GM12878 (cell line): ENCODE measurements around the gene SKA1. TPM values are rescaled to one million over a fixed set of nuclear protein-coding genes. Genes with fewer than 3 reads are reported as not detected.

Source experiments
- ATAC-seq: fragments of 200-7000 bp; cut with Tn5 transposase; 3 replicates; pipeline ENCODE4 v1.9.1; 2020; ENCODE audit warnings: mild to moderate bottlenecking, moderate library complexity
- BruUV-seq: library from RNA; stranded (reverse); fragments of 400-500 nt; replicated peaks from 2 replicates; lab custom pipeline; 2021; lab: Mats Ljungman, UMichigan
- CTCF ChIA-PET: fragments of 300-600 bp; sonication (Branson Sonifier 250); formaldehyde crosslinking; extraction: SDS; loops from one replicate; lab custom pipeline; 2021; ENCODE audit warnings: inconsistent platforms; lab: Yijun Ruan, JAX
- POLR2A ChIA-PET: fragments of 350-600 bp; formaldehyde crosslinking; extraction: SDS; loops from one replicate; lab custom pipeline; 2021; ENCODE audit warnings: inconsistent platforms; lab: Charles Lee
- RAD21 ChIA-PET: fragments of 300-600 bp; sonication (Branson Sonifier 250); formaldehyde crosslinking; loops from one replicate; lab custom pipeline; 2023; ENCODE audit warnings: antibody characterized with exemption; ENCODE audit not compliant: unreplicated experiment; lab: Charles Lee
- SMC1A ChIA-PET: fragments of 300-600 bp; sonication (Branson Sonifier 250); formaldehyde crosslinking; loops from one replicate; lab custom pipeline; 2023; ENCODE audit not compliant: unreplicated experiment, uncharacterized antibody; lab: Charles Lee
- DNase-seq: peaks from one replicate; pipeline ENCODE4 v3.0.0-alpha.2; 2011; ENCODE audit warnings: low read depth, low spot score
- FAIRE-seq: peaks from 3 replicates; lab custom pipeline; 2011; peaks lifted over from hg19 to GRCh38; lab: Jason Lieb, UNC
- H2AFZ ChIP-seq: 2 replicates; pipeline ENCODE4 v1.6.0; 2011; ENCODE audit warnings: low read depth, low read length, control low read depth; ENCODE audit not compliant: control insufficient read depth
- H3K27ac ChIP-seq: 2 replicates; pipeline ENCODE4 v1.5.1; 2011; ENCODE audit warnings: control low read depth; ENCODE audit not compliant: control insufficient read depth, insufficient read depth
- H3K27me3 ChIP-seq, 2 experiments: replicated peaks in 1 of 2; 2 replicates each; pipeline versions ENCODE4 v1.6.0 to v1.6.1; 2011; ENCODE audit warnings: low read length in 1 of 2; ENCODE audit not compliant: control insufficient read depth in 2 of 2, insufficient read depth in 2 of 2
- H3K36me3 ChIP-seq, 2 experiments: 2 replicates each; pipeline ENCODE4 v1.5.1; 2011; ENCODE audit warnings: low read length in 1 of 2; ENCODE audit not compliant: control insufficient read depth in 2 of 2, insufficient read depth in 2 of 2
- H3K4me1 ChIP-seq: 2 replicates; pipeline ENCODE4 v1.6.1; 2011; ENCODE audit warnings: mild to moderate bottlenecking, low read length, moderate library complexity, mixed read lengths; ENCODE audit not compliant: control insufficient read depth, insufficient read depth
- H3K4me2 ChIP-seq: 2 replicates; pipeline ENCODE4 v1.6.0; 2011; ENCODE audit warnings: control low read depth; ENCODE audit not compliant: control insufficient read depth, insufficient read depth
- H3K4me3 ChIP-seq: fragments of 200-600 bp; sonication (generic); 2 replicates; pipeline ENCODE4 v1.5.1; 2016
- H3K79me2 ChIP-seq: 2 replicates; pipeline ENCODE4 v1.6.0; 2011; ENCODE audit warnings: low read length; ENCODE audit not compliant: control insufficient read depth, insufficient read depth
- H3K9ac ChIP-seq: 2 replicates; pipeline ENCODE4 v1.8.0; 2011; ENCODE audit warnings: low read length, control low read depth, mixed read lengths; ENCODE audit not compliant: control insufficient read depth, insufficient read depth
- H3K9me3 ChIP-seq: replicated peaks from 3 replicates; pipeline ENCODE4 v1.5.1; 2011; ENCODE audit warnings: mild to moderate bottlenecking, low read length; ENCODE audit not compliant: control insufficient read depth, insufficient read depth
- H4K20me1 ChIP-seq: 2 replicates; pipeline ENCODE4 v1.6.0; 2011; ENCODE audit not compliant: control insufficient read depth, insufficient read depth
- ASH2L ChIP-seq: fragments of 300-600, 200-600 bp; sonication (generic); IDR thresholded peaks from 2 replicates; pipeline ENCODE4 v1.6.1; 2017; ENCODE audit warnings: low read depth, mild to moderate bottlenecking, borderline replicate concordance
- ATF7 ChIP-seq: fragments of 450-650 bp; IDR thresholded peaks from 2 replicates; pipeline ENCODE4 v1.6.1; 2016; ENCODE audit warnings: low read depth, mild to moderate bottlenecking
- CBX5 ChIP-seq: sonication (generic); IDR thresholded peaks from 2 replicates; pipeline ENCODE4 v1.6.1; 2016; ENCODE audit warnings: low read depth, moderate library complexity, mild to moderate bottlenecking, inconsistent platforms
- CHD1 ChIP-seq: IDR thresholded peaks from 2 replicates; pipeline ENCODE4 v1.6.1; 2012; ENCODE audit warnings: low read depth, low read length, improper control_type of control experiment
- CREB1 ChIP-seq: IDR thresholded peaks from 2 replicates; pipeline ENCODE4 v1.6.1; 2012; ENCODE audit warnings: low read depth, mild to moderate bottlenecking, inconsistent platforms
- HDGF ChIP-seq: fragments of 450-650 bp; IDR thresholded peaks from 2 replicates; pipeline ENCODE4 v1.6.1; 2016; ENCODE audit warnings: antibody characterized with exemption
- IKZF2 ChIP-seq, 2 experiments: fragments of 450-650 bp; IDR thresholded peaks; 2 replicates each; pipeline ENCODE4 v1.6.1; 2017; ENCODE audit warnings: mild to moderate bottlenecking in 2 of 2, moderate library complexity in 2 of 2
- MXI1 ChIP-seq: fragments of 150-350 bp; IDR thresholded peaks from 2 replicates; pipeline ENCODE4 v1.6.1; 2011; ENCODE audit warnings: low read depth, mild to moderate bottlenecking, inconsistent platforms, low read length, improper control_type of control experiment
- PAX8 ChIP-seq: fragments of 450-650 bp; IDR thresholded peaks from 2 replicates; pipeline ENCODE4 v1.6.1; 2017; ENCODE audit warnings: mild to moderate bottlenecking, moderate library complexity
- RB1 ChIP-seq: fragments of 450-650 bp; formaldehyde crosslinking; IDR thresholded peaks from 2 replicates; pipeline ENCODE4 v1.6.1; 2017; ENCODE audit warnings: mild to moderate bottlenecking, borderline replicate concordance
- SMAD1 ChIP-seq: fragments of 450-650 bp; IDR thresholded peaks from 2 replicates; pipeline ENCODE4 v1.6.1; 2018; ENCODE audit warnings: mild to moderate bottlenecking, low read depth; ENCODE audit not compliant: partially characterized antibody
- YBX1 ChIP-seq: fragments of 450-650 bp; IDR thresholded peaks from 2 replicates; pipeline ENCODE4 v1.6.1; 2016; ENCODE audit warnings: antibody characterized with exemption
- ZNF217 ChIP-seq: fragments of 450-650 bp; IDR thresholded peaks from 2 replicates; pipeline ENCODE4 v1.6.1; 2017; ENCODE audit warnings: antibody characterized with exemption, mild to moderate bottlenecking
- ZNF274 ChIP-seq: IDR thresholded peaks from one replicate; pipeline ENCODE4 v1.8.0; 2011; ENCODE audit not compliant: insufficient read length, insufficient read depth
- WGBS: methylation state at CpG from one replicate; pipeline ENCODE4 v1.1.6; 2016; ENCODE audit warnings: low lambda C conversion rate; ENCODE audit not compliant: insufficient replicate concordance, insufficient coverage; ENCODE audit errors: missing lambda C conversion rate; 5-methylcytosine and 5-hydroxymethylcytosine counted together
- in situ Hi-C: fragments of 300-500 bp; cut with MboI; formaldehyde crosslinking; loops from 9 replicates; pipeline ENCODE4 v1.14.3; 2018; ENCODE audit warnings: mixed read lengths
- intact Hi-C: fragments of 100-400 bp; cut with micrococcal nuclease; formaldehyde crosslinking; loops from one replicate; pipeline ENCODE4 v1.14.2; 2022; ENCODE audit not compliant: unreplicated experiment
- polyA plus RNA-seq, 11 experiments: library from polyadenylated mRNA; depleted of rRNA in 4 of 11; unstranded in 6 of 11; stranded (reverse) in 5 of 11; fragments of >200 nt; fragmentation: Nextera tagmentation in 4 of 11; fragmentation: Illumina TruSeq in 1 of 11; extraction: Ambion mirVana in 4 of 11; extraction: Trizol in 1 of 11; gene quantifications; 1 replicate in 1 of 11; 2 replicates in 10 of 11; pipeline versions ENCODE4 v1.2.1 to v1.2.3, GENCODE V29; 2011 to 2016; ENCODE audit warnings: inconsistent platforms in 2 of 11, missing spikeins in 2 of 11, low read depth in 1 of 11
- total RNA-seq, 4 experiments: library from RNA; depleted of rRNA in 3 of 4; stranded (reverse); fragments of >200 nt in 3 of 4; fragmentation: Illumina TruSeq in 1 of 4; extraction: Trizol in 1 of 4; gene quantifications; 2 replicates each; pipeline versions ENCODE4 v1.2.1 to v1.2.3, GENCODE V29; 2013 to 2021
- TF ChIP-seq, protein P1 (sequence below): fragments of 450-650 bp; IDR thresholded peaks from 2 replicates; pipeline ENCODE4 v1.6.1; 2018; ENCODE audit warnings: borderline replicate concordance, mild to moderate bottlenecking; ENCODE audit not compliant: partially characterized antibody
- TF ChIP-seq, protein P2 (sequence below): IDR thresholded peaks from 2 replicates; pipeline ENCODE4 v1.6.1; 2011; ENCODE audit warnings: borderline replicate concordance, low read depth, mild to moderate bottlenecking, moderate library complexity, mixed read lengths, low read length; ENCODE audit not compliant: insufficient read depth; ENCODE audit errors: extremely low read length
- TF ChIP-seq, protein P3 (sequence below): fragments of 450-650 bp; IDR thresholded peaks from 2 replicates; pipeline ENCODE4 v1.6.1; 2017; ENCODE audit warnings: mild to moderate bottlenecking, low read depth, inconsistent platforms; ENCODE audit not compliant: poor library complexity, severe bottlenecking
- TF ChIP-seq, protein P4 (sequence below): IDR thresholded peaks from 2 replicates; pipeline ENCODE4 v1.6.1; 2012; ENCODE audit warnings: low read length, inconsistent platforms

SKA1 gene
- total and polyA plus RNA-seq, 10 of the 15 experiments (the other 5 are each of a cell fraction or from before 2014, with no cell fraction given) = 16.4 to 36.7 (median 31.1) TPM

DNA sequence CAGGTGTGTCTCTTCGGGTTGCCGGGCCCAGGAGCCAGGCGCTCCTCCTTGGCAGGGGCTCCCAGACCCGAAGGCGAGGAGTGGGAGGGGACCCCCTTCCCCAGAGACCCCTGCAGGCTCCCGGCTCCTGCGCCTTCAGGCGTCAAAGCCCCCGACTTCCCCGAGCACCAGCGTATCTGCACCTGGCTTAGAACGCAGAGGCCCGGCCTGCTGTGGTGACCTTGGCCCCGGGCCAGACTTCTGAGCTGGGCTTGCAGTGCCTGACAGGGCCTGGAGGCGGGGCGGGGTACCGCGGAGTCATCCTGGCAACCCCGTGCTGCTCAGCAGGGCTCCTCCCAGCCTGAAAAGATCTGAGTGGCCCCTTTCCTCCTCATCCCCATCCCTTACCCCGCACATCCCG is 27.0 kb downstream of the SKA1 start:
- Histone ChIP-seq H3K4me1 (no peaks in the 10 kb centered on the region), H3K79me2 (no peaks in the 10 kb centered on the region), H3K36me3 (no peaks in the 10 kb centered on the region), H3K27me3 (peaks cover 0 to 3% of the 10 kb centered on the region in 2 experiments; a peak in 1 of 4 replicates), H3K9me3 (no peaks in the 10 kb centered on the region), H3K4me2 (no peak overlapping the region), H2AFZ (no peak overlapping the region), H3K27ac (no peak overlapping the region), H3K9ac (no peak overlapping the region), H3K4me3 (no peak overlapping the region), H4K20me1 (no peaks in the 10 kb centered on the region)
- no peak; the same call in 2 of the 3 replicates for ATAC-seq
- DNase-seq = no peak
- TF ChIP-seq, protein P1, sequence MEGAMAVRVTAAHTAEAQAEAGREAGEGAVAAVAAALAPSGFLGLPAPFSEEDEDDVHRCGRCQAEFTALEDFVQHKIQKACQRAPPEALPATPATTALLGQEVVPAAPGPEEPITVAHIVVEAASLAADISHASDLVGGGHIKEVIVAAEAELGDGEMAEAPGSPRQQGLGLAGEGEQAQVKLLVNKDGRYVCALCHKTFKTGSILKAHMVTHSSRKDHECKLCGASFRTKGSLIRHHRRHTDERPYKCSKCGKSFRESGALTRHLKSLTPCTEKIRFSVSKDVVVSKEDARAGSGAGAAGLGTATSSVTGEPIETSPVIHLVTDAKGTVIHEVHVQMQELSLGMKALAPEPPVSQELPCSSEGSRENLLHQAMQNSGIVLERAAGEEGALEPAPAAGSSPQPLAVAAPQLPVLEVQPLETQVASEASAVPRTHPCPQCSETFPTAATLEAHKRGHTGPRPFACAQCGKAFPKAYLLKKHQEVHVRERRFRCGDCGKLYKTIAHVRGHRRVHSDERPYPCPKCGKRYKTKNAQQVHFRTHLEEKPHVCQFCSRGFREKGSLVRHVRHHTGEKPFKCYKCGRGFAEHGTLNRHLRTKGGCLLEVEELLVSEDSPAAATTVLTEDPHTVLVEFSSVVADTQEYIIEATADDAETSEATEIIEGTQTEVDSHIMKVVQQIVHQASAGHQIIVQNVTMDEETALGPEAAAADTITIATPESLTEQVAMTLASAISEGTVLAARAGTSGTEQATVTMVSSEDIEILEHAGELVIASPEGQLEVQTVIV = no peak
- TF ChIP-seq CHD1 = no peak
- TF ChIP-seq YBX1 = no peak
- no peak for TF ChIP-seq PAX8
- TF ChIP-seq CREB1 = no peak
- no peak for TF ChIP-seq ZNF274
- TF ChIP-seq MXI1 = no peak
- no peak for TF ChIP-seq HDGF
- no peak for TF ChIP-seq SMAD1
- TF ChIP-seq ASH2L = no peak
- no peak for TF ChIP-seq ATF7
- TF ChIP-seq ZNF217 = no peak
- no peak for TF ChIP-seq CBX5
- TF ChIP-seq, protein P2, sequence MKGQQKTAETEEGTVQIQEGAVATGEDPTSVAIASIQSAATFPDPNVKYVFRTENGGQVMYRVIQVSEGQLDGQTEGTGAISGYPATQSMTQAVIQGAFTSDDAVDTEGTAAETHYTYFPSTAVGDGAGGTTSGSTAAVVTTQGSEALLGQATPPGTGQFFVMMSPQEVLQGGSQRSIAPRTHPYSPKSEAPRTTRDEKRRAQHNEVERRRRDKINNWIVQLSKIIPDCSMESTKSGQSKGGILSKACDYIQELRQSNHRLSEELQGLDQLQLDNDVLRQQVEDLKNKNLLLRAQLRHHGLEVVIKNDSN = no peak
- no peak for TF ChIP-seq RB1
- TF ChIP-seq, protein P3, sequence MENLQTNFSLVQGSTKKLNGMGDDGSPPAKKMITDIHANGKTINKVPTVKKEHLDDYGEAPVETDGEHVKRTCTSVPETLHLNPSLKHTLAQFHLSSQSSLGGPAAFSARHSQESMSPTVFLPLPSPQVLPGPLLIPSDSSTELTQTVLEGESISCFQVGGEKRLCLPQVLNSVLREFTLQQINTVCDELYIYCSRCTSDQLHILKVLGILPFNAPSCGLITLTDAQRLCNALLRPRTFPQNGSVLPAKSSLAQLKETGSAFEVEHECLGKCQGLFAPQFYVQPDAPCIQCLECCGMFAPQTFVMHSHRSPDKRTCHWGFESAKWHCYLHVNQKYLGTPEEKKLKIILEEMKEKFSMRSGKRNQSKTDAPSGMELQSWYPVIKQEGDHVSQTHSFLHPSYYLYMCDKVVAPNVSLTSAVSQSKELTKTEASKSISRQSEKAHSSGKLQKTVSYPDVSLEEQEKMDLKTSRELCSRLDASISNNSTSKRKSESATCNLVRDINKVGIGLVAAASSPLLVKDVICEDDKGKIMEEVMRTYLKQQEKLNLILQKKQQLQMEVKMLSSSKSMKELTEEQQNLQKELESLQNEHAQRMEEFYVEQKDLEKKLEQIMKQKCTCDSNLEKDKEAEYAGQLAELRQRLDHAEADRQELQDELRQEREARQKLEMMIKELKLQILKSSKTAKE = no peak
- TF ChIP-seq, protein P4, sequence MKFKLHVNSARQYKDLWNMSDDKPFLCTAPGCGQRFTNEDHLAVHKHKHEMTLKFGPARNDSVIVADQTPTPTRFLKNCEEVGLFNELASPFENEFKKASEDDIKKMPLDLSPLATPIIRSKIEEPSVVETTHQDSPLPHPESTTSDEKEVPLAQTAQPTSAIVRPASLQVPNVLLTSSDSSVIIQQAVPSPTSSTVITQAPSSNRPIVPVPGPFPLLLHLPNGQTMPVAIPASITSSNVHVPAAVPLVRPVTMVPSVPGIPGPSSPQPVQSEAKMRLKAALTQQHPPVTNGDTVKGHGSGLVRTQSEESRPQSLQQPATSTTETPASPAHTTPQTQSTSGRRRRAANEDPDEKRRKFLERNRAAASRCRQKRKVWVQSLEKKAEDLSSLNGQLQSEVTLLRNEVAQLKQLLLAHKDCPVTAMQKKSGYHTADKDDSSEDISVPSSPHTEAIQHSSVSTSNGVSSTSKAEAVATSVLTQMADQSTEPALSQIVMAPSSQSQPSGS = no peak
- TF ChIP-seq IKZF2 (IDR thresholded peaks at IDR 0.05) = no peak
- CTCF ChIA-PET = no interaction called here
- intact Hi-C loops (no loop called here), in situ Hi-C loops (no loop called here)
- FAIRE-seq = no peak
- 13% methylated on average over 21 of the region's 21 CpGs for WGBS
- RAD21 ChIA-PET = no interaction called here
- BruUV-seq = no TSS peak
- SMC1A ChIA-PET = interaction anchor here (1.4 kb wide), 1 partner anchor 11 kb away, joined by 3 read pairs; no protein-coding TSS in a partner anchor
- POLR2A ChIA-PET = no interaction called here
